GM19397 (cell line): ENCODE measurements around the gene GAR1.
"Not testable (repeated sequence)": the region's sequence is repeated elsewhere in the genome, so short reads cannot be mapped to it uniquely, and the experiment has no call there.

Experiments
- ATAC-seq: cut with Tn5 transposase; IDR thresholded peaks from one replicate; pipeline ENCODE4 v1.9.1; 2021; ENCODE audit warnings: mild to moderate bottlenecking, moderate library complexity; ENCODE audit not compliant: unreplicated experiment

The GAR1 gene

GRCh38 chr4:109846395-109847098 lies 31.0 kb downstream of the GAR1 start:
- ATAC-seq = no peak

GRCh38 chr4:109847896-109848442 lies 32.4 kb downstream of the GAR1 start, which contains the start of gene LRIT3:
Gene LRIT3, plus strand, starts transcription at chr4:109848107. Its CDS starts 95 bp downstream, at chr4:109848202.
- no peak for ATAC-seq

GRCh38 chr4:109848501-109848900 lies 32.9 kb downstream of the GAR1 start:
- no peak for ATAC-seq

GRCh38 chr4:109850601-109851000 lies 35.0 kb downstream of the GAR1 start:
- no peak for ATAC-seq

GRCh38 chr4:109859426-109860300 lies 44.1 kb downstream of the GAR1 start:
- not testable (repeated sequence) for ATAC-seq

- ATAC-seq = no peak
These were observed 45.7 kb downstream of the GAR1 start for GRCh38 chr4:109861271-109861670.

GRCh38 chr4:109861916-109862511 lies 46.5 kb downstream of the GAR1 start:
- ATAC-seq = no peak

GRCh38 chr4:109864134-109864533 lies 48.6 kb downstream of the GAR1 start:
- ATAC-seq = no peak

GRCh38 chr4:109870061-109870460 lies 54.5 kb downstream of the GAR1 start:
- ATAC-seq = no peak

GRCh38 chr4:109872065-109872464 lies 56.5 kb downstream of the GAR1 start:
- no peak for ATAC-seq

- no peak for ATAC-seq
These were observed 57.5 kb downstream of the GAR1 start for GRCh38 chr4:109872950-109873656.

GRCh38 chr4:109873791-109874514 lies 58.4 kb downstream of the GAR1 start:
- no peak for ATAC-seq
